ENCODE measurements around the gene PLEKHG3.

The PLEKHG3 gene

GRCh38 chr14:64795211-64795610 is 91.0 kb downstream of the PLEKHG3 start:
- no peak for DNase-seq (ENCODE audit: extremely low read depth, insufficient read length)
- TF ChIP-seq CTCF (IDR thresholded peaks at IDR 0.05; ENCODE audit: insufficient read depth, low read length, poor library complexity, severe bottlenecking): no peak
- Histone ChIP-seq H3K27me3 (replicated peaks; ENCODE audit: control insufficient read depth, insufficient read depth, low read length) (no peaks in the 10 kb centered on the region; the same call in 1 of the 2 replicates), H3K36me3 (ENCODE audit: control insufficient read depth, insufficient read depth, low read length) (no peaks in the 10 kb centered on the region), H3K4me3 (replicated peaks; ENCODE audit: low read depth, low read length) (no peak overlapping the region)

GRCh38 chr14:64795921-64796320 is 91.7 kb downstream of the PLEKHG3 start:
- no peak for DNase-seq (ENCODE audit: extremely low read depth, insufficient read length)
- Histone ChIP-seq H3K4me3 (replicated peaks; ENCODE audit: low read depth, low read length) (no peak overlapping the region), H3K36me3 (ENCODE audit: control insufficient read depth, insufficient read depth, low read length) (no peaks in the 10 kb centered on the region), H3K27me3 (replicated peaks; ENCODE audit: control insufficient read depth, insufficient read depth, low read length) (no peaks in the 10 kb centered on the region; the same call in 1 of the 2 replicates)
- no peak for TF ChIP-seq CTCF (IDR thresholded peaks at IDR 0.05; ENCODE audit: insufficient read depth, low read length, poor library complexity, severe bottlenecking)

- TF ChIP-seq CTCF (IDR thresholded peaks at IDR 0.05; ENCODE audit: insufficient read depth, low read length, poor library complexity, severe bottlenecking): no peak
- DNase-seq (ENCODE audit: extremely low read depth, insufficient read length): no peak
- no peak overlapping the region for H3K4me3 ChIP-seq (replicated peaks; ENCODE audit: low read depth, low read length)
- no peaks in the 10 kb centered on the region for H3K36me3 ChIP-seq (ENCODE audit: control insufficient read depth, insufficient read depth, low read length)
- no peaks in the 10 kb centered on the region; the same call in 1 of the 2 replicates for H3K27me3 ChIP-seq (replicated peaks; ENCODE audit: control insufficient read depth, insufficient read depth, low read length)
These were observed 92.1 kb downstream of the PLEKHG3 start for GRCh38 chr14:64796369-64796768.

GRCh38 chr14:64799555-64799954 is 95.3 kb downstream of the PLEKHG3 start:
- Histone ChIP-seq H3K4me3 (replicated peaks; ENCODE audit: low read depth, low read length) (no peak overlapping the region), H3K36me3 (ENCODE audit: control insufficient read depth, insufficient read depth, low read length) (no peaks in the 10 kb centered on the region), H3K27me3 (replicated peaks; ENCODE audit: control insufficient read depth, insufficient read depth, low read length) (no peaks in the 10 kb centered on the region; the same call in 1 of the 2 replicates)
- TF ChIP-seq CTCF (IDR thresholded peaks at IDR 0.05; ENCODE audit: insufficient read depth, low read length, poor library complexity, severe bottlenecking): no peak
- no peak for DNase-seq (ENCODE audit: extremely low read depth, insufficient read length)

Measured in GM06990 (cell line).